Ammon's horn (tissue), 1 donor: ENCODE data around the gene HACL1.
"Not testable (repeated sequence)": the region's sequence is repeated elsewhere in the genome, so short reads cannot be mapped to it uniquely, and the experiment has no call there.

Source experiments
- DNase-seq: peaks from one replicate; pipeline ENCODE4 v3.0.0-alpha.2; 2016; ENCODE audit warnings: low spot score

Gene HACL1

DNA sequence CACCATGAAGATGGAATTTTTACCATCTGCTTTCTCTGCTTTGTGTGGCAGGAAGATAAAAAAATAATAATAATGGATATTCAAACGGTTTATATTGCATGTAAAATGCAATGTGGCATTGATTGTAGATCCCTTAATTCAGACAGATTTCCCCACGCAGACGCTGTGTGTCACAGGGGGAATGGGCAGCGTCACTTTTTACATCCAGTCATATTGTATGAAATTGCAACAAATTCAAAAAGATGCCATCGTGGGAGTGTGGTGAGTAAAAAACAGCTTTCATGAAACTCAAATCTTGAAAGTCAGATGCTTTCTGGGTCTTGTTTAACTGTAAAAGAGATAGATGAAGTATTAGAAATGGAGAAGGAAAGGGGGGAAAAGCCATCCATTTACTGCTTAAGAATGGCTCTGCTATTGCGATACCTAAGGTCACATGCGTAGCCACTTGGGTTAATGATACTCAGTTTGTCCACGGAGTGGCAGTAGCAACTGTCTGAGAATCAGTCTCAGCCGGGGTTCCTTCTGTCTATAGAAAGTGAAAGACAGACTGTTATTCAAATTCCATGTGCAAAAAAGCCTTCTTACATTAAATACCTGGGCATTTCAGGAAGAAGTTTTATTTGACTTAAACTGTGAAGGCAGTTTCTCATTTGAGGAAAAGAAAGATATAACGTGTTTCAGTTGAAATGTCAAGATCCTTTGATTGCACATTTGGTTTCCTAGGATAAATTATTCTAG lies 28.7 kb upstream of the HACL1 start:
- DNase-seq, result peak; percentile 92

DNA sequence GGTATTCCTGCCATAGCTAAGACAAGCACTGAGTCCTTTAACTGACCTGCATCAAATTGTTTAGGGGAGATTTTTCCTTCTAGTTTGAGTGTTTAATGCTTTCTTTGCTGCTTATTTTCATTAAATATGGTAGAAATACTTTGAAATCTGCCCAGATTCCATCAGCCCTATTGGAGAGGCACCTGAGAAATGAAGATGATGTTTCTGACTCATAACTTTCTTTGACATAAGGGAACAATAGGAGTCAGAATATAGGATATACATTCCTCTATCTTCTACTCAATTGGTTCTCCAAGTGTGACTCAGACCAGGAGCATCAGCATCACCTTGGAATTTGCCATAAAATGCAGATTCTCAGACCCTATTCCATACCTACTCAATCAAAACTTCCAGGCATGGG lies 27.6 kb upstream of the HACL1 start:
- DNase-seq, result no peak

DNA sequence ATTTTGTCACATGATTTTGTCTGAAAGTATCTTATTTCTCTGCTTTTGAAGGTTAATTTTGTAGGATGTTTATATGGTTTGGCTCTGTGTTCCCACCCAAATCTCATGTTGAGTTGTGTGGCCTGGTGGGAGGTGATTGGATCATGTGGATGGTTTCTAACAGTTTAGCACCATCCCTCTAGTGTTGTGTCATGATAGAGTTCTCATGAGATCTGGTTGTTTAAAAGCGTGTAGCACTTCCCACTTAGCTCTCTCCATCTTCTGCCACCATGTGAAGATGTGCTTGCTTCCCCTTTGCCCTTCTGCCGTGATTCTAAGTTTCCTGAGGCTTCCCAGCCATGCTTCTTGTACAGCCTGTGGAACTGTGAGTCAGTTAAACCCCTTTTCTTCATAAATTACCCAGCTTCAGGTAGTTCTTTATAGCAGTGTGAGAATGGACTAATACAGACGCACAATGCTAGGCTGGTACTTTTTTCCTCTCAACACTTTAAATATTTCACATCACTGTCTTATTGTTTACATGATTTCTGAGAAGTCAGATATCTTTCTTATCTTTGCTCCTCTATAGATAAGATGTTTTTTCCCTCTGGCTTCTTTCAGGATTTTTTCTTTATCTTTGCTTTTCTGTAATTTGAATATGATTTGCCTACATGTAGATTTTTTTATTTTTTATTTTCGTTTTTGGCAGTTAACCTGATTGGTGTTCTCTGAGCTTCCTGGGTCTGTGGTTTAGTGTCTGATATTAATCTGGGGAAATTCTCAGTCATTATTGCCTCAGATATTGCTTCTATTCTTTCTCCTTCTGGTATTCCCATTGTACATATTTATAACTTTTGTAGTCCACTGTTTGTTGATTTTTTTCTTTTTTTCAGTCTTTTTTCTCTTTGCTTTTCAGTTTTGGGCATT lies 22.4 kb upstream of the HACL1 start:
- no peak for DNase-seq

DNA sequence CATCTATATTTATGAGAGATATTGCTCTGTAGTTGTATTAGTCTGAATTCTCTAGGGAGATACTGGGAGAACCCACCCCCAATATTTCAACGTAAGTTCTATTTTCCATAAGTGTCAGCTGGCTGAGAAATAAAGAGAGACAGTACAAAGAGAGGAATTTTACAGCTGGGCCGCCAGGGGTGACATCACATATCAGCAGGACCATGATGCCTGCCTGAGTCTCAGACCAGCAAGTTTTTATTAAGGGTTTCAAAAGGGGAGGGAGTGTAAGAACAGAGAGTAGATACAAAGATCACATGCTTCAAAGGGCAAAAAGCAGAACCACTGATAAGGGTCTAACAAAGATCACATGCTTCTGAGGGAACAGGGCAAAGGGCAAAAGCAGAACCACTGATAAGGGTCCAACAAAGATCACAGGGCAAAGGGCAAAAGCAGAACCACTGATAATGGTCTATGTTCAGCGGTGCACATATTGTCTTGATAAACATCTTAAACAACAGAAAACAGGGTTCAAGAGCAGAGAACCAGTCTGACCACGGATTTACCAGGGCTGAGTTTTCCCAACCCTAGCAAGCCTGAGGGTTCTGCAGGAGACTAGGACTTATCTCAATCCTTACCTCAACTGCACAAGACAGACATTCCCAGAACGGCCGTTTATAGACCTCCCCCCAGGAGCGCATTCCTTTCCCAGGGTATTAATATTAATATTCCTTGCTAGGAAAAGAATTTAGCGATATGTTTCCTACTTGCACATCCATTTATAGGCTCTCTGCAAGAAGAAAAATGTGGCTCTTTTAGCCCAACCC lies 18.5 kb upstream of the HACL1 start:
- not testable (repeated sequence) for DNase-seq

DNA sequence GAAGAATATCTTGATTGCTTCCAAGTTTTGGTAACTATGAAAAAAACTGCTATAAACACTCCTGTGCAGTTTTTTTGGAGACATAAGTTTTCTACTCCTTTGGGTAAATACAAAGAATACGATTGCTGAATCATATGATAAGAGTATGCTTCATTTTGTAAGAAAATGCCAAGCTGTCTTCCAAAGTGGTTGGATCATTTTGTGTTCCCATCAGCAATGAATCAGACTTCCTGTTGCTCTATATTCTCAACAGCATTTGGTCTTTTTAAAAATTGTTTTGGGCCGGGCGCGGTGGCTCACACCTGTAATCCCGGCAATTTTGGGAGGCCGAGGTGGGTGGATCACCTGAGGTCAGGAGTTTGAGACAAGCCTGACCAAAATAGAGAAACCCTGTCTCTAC lies 14.7 kb upstream of the HACL1 start:
- DNase-seq, result no peak

DNA sequence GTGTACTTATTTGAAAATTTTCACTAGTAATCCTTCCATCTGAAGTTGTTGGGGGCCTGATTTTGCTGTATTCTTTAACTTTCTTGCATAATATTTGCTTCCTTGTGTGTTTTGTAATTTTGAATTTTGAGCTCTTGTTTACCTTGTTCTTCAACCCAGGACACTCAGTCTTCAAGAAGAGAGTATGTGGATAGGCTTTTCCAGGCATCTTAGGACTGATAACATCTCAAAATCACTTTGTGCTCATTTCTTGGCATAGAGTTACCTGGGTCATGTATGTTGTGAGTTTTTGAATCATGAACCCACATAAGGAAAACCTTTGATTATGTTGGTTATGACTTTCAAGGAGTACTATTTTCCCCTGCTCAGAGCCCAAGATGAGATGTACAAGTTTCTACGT lies 13.6 kb upstream of the HACL1 start:
- no peak for DNase-seq

DNA sequence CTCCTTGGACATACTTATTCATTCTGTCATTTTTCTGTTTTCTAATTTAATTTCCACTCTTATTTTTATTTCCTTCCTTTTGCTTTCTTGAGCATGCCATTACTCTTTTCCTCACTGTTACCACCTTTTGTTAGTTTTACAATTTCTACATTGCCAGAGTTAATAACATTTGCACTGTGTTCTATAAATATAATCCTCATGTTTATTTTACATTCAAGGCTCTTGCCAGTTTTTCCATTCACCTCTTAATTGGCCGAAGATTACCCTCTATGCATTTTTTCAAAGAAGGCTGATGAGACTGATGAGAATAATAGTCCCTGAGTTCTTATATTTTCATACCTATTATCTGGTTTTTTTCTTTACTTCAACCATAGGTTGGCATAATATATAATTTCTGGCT lies 10.6 kb upstream of the HACL1 start:
- DNase-seq, result no peak

DNA sequence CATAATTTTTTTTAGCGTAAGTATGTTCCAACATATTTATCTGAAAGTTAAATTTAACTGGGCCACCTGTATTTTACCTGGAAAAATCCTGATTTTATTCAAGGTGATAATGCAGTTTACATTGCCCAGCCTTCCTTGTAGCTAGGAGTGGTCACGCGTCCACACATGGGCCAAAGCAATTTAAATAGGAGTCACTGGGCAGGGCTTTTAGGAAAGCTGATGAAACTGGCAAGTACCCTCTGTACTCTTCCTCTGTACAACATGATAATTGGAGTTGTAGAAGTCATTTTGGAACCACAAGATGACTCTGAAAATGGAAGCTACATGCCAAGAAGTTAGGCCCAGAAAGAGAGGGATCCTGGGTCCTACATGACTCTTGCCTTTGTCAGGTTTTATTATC lies 9.6 kb upstream of the HACL1 start:
- no peak for DNase-seq

DNA sequence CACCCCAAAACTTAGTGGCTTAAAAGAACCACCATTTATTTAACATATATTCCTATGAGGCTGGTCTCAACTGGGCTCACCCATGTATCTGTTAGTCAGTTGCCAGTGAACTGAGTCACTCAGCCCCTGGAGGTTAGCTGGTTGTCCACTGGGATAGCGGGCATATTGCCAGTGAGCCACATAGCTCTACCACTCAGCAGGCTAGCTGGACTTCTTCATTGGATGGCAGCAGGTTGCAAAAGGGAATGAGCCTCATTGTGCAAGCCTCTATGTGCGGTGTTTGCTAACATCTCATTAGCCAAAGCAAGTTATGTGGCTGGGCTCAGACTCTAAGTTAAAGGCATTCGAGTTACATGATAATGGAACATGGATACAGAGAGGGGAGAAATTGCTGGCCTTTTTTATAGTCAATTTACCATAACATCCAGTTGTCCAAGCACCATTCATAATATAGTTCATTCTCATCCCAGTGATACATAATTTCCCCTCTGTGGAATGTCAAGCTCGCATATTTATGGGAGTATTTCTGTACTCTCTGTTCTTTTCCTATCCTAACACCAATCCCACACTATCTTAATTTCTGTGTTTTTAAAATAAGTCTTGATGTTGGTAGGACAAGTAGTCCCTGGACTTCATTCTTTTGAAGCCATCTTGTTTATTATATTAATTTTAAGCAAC lies 8.9 kb upstream of the HACL1 start:
- no peak for DNase-seq

DNA sequence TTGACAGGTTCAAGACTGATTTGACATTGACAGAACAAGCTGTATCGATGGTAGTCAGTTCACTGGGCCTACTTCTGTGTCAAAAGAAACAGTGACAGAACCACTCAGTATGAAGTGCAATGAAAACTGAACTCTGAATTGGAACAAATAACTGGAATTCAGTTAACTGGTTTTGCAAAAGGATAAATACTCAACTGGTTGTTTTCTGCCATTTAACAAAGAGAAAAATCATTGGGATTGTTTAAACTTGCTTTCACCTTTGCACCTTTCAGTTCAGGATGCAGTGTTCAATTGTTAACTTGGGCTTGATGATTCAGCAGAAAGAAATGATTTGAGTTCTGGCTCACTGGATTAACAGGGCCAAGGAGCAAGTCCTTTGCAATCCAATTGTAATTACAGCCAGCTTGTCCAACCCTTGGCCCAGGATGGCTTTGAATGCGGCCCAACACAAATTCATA lies 5.1 kb upstream of the HACL1 start:
- no peak for DNase-seq

DNA sequence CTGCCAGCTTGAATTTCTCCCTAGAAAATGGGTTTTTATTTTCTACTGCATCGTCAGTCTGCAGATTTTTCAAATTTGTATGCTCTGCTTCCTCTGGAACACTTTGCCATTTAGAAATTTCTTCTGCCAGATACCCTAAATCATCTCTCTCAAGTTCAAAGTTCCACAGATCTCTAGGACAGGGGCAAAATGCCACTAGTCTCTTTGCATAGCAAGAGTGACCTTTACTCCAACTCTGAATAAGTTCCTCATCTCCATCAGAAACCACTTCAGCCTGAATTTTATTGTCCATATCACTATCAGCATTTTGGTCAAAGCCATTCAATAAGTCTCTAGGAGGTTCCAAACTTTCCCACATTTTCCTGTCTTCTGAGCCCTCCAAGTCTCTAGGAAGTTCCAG lies 3.2 kb upstream of the HACL1 start:
- DNase-seq, result not testable (repeated sequence)

DNA sequence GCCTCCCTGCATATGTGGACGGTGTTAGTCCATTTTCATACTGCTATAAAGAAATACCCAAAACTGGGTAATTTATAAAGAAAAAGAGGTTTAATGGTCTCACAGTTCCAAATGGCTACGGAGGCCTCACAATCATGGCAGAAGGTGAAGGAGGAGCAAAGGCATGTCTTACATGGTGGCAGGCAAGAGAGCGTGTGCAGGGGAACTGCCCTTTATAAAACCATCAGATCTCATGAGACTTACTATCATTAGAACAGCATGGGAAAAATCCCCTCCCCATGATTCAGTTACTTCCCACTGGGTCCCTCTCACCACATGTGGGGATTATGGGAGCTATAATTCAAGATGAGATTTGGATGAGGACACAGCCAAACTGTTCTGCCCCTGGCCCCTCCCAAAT lies 1.4 kb upstream of the HACL1 start:
- DNase-seq, result not testable (repeated sequence)

DNA sequence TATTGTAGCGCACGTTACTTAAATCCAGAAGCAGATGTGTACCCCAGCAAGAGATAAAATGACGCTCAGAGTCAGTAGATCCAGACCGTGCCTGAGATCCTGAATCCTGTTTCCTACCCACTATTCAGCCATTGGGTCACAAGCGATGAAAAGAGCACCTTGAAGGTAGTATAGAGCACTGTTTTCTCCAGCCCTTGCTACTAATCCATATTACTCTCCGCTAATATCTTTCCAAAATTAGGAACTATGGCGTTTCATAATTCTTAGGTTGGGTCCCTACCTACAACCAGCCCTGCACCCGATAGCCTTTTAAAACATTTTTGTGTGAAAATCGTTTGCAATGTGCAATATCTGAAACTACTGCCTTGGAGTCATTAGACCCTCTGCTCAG lies 772 bp upstream of the HACL1 start:
- DNase-seq, result no peak

DNA sequence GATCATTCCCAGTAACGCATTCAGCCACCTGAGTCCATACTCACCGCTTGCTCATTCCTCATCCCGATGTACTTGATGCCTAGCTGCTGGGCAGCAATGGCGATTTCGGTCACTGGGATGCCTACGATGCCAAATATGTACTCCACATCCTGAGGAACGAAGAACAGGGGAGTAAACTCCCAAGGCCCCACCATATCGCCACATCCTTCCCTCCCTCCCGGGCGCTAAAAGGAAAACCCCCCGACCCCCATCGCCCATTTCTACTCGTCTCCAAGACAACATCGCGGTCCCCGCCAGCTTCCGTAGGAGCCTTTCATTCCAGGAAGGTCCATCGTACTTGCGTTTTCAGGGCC lies 347 bp downstream of the HACL1 start:
- no peak for DNase-seq

DNA sequence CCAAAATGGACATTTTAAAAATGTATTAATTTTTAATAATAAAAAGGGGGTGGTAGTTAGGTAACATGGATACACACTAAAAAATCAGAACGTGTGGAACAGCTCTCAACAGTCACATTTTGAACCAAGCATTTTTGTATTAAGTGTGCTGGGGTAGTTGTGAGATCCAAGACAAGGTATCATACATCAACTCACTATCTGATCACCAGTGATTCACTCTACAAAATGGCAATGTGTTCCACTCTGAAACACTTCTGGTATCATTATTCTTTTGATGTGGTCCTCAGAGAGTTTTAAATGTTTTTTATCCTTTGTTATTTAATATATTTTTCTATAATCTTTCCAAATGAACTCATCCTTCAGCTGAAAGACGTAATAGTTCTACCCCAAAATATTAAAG lies 5.4 kb downstream of the HACL1 start:
- no peak for DNase-seq

DNA sequence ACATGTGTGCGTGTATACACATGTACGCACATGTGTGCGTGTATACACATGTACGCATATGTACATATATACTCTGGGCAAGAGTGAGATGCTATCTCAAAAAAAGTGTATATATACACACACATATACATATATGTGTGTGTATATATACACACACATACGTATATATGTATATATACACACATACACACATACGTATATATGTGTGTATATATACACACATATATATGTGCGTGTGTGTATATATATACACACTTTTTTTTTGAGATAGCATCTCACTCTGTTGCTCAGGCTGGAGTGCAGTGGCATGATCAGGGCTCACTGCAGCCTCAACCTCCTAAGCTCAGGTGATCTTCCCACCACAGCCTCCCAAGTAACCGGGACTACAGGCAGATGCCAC lies 8.4 kb downstream of the HACL1 start:
- DNase-seq, result no peak

DNA sequence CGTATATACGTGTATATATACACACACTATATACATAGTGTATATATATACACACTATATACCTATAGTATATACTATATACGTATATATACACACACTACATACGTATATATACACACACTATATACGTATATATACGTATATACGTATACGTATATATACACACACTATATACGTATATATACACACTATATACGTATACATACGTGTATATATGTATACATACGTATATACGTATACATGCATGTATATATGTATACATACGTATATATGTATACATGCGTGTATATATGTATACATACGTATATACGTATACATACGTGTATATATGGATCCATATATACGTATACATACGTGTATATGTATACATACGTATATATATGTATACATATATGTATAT lies 9.4 kb downstream of the HACL1 start:
- no peak for DNase-seq

DNA sequence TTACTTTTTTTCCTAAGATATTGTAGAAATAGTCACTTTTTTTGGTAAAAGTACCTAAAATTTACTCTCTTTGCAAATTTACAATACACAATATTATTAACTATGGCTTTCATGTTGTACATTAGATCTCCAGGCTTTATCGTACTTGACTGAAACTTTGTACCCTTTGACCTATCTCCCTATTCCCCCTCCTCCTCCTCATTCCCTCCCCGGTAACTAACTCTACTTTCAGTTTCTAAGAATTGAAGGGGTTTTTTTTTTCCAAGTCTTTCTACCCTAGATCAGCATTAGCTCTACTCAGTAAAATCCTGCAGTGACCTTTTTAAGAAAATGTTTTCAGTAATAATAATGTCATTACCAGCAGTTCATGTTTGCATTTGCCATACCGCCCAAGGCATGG lies 10.1 kb downstream of the HACL1 start:
- no peak for DNase-seq

DNA sequence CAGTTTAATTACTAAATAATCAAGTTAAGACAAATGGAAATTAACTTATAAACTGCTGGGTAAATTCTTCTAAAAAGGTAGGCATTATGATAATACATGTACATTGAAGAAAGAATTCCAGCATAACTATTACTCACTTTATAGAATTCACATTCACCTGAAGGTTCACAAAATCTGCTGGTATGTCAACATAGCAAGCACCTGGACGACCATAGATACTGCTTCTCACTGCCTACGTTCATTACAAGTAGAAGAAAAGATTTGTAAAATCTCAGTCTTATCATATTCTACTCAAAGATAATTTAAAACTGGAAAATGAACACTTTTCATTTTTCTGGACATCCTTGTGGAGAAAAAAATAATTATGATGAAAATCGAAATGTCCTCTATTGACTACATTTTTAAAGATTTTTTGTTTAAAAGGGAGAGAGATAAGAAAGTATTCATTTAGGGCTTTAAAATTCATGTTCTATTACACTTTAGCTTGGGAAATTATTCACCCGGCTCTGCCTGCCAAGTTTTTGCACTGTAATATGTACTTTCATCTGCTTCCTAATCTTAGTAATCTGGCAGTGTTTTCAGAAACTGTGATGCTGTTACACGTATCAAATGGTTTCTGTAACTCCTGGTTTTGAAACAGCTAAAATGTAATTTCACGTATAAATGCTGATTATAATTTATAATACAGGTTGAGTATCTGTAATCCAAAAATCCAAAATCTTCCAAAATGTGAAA lies 16.1 kb downstream of the HACL1 start:
- DNase-seq, result peak; percentile 47

DNA sequence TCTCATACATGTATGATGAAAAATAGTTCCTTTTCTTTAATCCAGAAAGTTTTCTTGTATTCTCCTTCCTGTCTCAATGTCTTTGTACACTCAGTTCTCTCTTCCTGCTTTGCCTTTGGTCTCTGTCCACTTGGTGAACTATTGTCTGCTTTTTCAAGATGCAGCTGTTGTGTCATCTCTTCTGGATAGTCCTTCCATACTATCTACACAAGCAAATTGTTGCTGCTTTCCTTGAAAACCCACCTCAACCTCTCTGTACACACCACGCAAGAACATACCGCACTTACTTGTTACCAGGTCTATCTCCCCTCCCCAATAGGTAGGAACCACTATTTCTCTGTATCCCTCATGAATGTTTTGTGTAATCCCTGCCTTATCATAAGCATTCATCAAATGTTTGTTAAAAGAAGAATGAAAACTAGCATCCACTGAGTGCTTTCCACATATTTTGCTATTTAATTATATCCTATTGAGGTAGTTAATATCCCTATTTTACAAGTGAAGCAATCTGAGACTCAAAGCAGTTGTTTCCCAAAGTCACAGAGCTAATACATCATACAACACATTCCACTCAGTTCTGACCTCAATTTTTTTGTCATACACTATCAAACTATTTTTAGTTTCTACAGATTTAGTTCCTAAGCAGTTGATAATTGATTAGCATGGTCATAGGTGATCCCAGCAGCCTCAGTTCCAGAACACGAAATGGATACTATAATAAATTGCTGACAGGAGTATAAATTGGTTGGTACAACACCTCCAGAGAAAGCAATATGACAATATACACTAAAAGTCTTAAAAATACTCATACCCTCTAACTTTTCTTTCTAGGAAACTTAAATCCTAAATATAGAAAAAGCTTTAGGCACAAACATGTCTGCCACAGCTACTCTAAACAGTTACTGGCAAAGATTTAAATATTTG lies 19.6 kb downstream of the HACL1 start:
- no peak for DNase-seq
